K562 (cell line): ENCODE measurements around the gene DMD. TPM values are rescaled to one million over a fixed set of nuclear protein-coding genes. Genes with fewer than 3 reads are reported as not detected.

ENCODE experiments used
- ATAC-seq: fragments of 200-7000 bp; cut with Tn5 transposase; 3 replicates; pipeline ENCODE4 v1.9.1; 2020; ENCODE audit warnings: moderate library complexity
- BruUV-seq: library from RNA; stranded (reverse); fragments of 400-500 nt; replicated peaks from 2 replicates; lab custom pipeline; 2021; lab: Mats Ljungman, UMichigan
- CTCF ChIA-PET: fragments of 300-600 bp; formaldehyde crosslinking; extraction: SDS; loops from one replicate; lab custom pipeline; 2021; ENCODE audit warnings: low intra/inter-chr PET ratio; lab: Yijun Ruan, JAX
- POLR2A ChIA-PET: fragments of 300-600, 350-650 bp; sonication (Branson Sonifier 250); formaldehyde crosslinking; extraction: SDS; loops from one replicate; lab custom pipeline; 2021; ENCODE audit warnings: antibody characterized with exemption, inconsistent platforms; lab: Yijun Ruan, JAX
- DNase-seq, 4 experiments: peaks; one replicate each; pipeline versions ENCODE4 v3.0.0 to v3.0.0-alpha.2; 2011 to 2018; ENCODE audit warnings: low spot score in 3 of 4, mixed read lengths in 3 of 4; ENCODE audit errors: extremely low read depth in 1 of 4
- FAIRE-seq: peaks from 2 replicates; lab custom pipeline; 2011; peaks lifted over from hg19 to GRCh38; lab: Jason Lieb, UNC
- H2AFZ ChIP-seq: 2 replicates; pipeline ENCODE4 v1.6.0; 2011; ENCODE audit warnings: low read depth, low read length, control low read depth, inconsistent platforms
- H3K27ac ChIP-seq: fragments of 200-600 bp; 3 replicates; pipeline ENCODE4 v1.8.0; 2011; ENCODE audit warnings: low read depth, mild to moderate bottlenecking, control low read depth, inconsistent platforms, low read length, moderate library complexity, mixed read lengths; ENCODE audit errors: extremely low read depth
- H3K27me3 ChIP-seq, 2 experiments: fragments of 300-600 bp in 1 of 2; 2 replicates in 1 of 2; 3 replicates in 1 of 2; pipeline versions ENCODE4 v1.6.0 to v1.8.0; 2011; ENCODE audit warnings: inconsistent platforms in 2 of 2, low read length in 2 of 2, mild to moderate bottlenecking in 1 of 2, mixed read lengths in 1 of 2, moderate library complexity in 1 of 2; ENCODE audit not compliant: control insufficient read depth in 2 of 2, insufficient read depth in 2 of 2
- H3K36me3 ChIP-seq: fragments of 300-600 bp; 3 replicates; pipeline ENCODE4 v1.8.0; 2011; ENCODE audit warnings: mild to moderate bottlenecking, low read length, inconsistent platforms; ENCODE audit not compliant: control insufficient read depth, insufficient read depth
- H3K4me1 ChIP-seq, 2 experiments: fragments of 200-600 bp in 1 of 2; replicated peaks in 1 of 2; 2 replicates in 1 of 2; 3 replicates in 1 of 2; pipeline versions ENCODE4 v1.5.1 to v1.8.0; 2011; ENCODE audit warnings: inconsistent platforms in 2 of 2, low read length in 2 of 2, mild to moderate bottlenecking in 1 of 2, mixed read lengths in 1 of 2, moderate library complexity in 1 of 2; ENCODE audit not compliant: control insufficient read depth in 2 of 2, insufficient read depth in 2 of 2
- H3K4me2 ChIP-seq: 2 replicates; pipeline ENCODE4 v1.6.1; 2011; ENCODE audit warnings: low read length, control low read depth, inconsistent platforms, mixed read lengths; ENCODE audit not compliant: insufficient read depth
- H3K4me3 ChIP-seq: fragments of 200-600 bp; sonication (generic), shearing (Covaris generic); 2 replicates; pipeline ENCODE4 v1.5.1; 2016; ENCODE audit warnings: control low read depth, inconsistent platforms
- H3K79me2 ChIP-seq: fragments of 200-600 bp; 3 replicates; pipeline ENCODE4 v1.8.0; 2011; ENCODE audit warnings: low read length, inconsistent platforms; ENCODE audit not compliant: control insufficient read depth, insufficient read depth
- H3K9ac ChIP-seq, 2 experiments: 2 replicates each; pipeline versions ENCODE4 v1.6.0 to v1.6.1; 2011; ENCODE audit warnings: low read depth in 2 of 2, low read length in 2 of 2, control low read depth in 1 of 2, inconsistent platforms in 1 of 2, mild to moderate bottlenecking in 1 of 2, mixed read lengths in 1 of 2; ENCODE audit not compliant: insufficient read depth in 1 of 2
- H3K9me1 ChIP-seq: one replicate; pipeline ENCODE4 v1.6.0; 2011; ENCODE audit warnings: inconsistent platforms, mild to moderate bottlenecking, low read length, moderate library complexity; ENCODE audit not compliant: control insufficient read depth, insufficient read depth
- H3K9me3 ChIP-seq: replicated peaks from 2 replicates; pipeline ENCODE4 v1.5.1; 2011; ENCODE audit warnings: low read depth, low read length, inconsistent platforms; ENCODE audit not compliant: control insufficient read depth, insufficient read depth
- H4K20me1 ChIP-seq: replicated peaks from 2 replicates; pipeline ENCODE4 v1.6.1; 2011; ENCODE audit warnings: low read length, inconsistent platforms, mixed read lengths; ENCODE audit not compliant: control insufficient read depth, insufficient read depth
- ARHGAP35 ChIP-seq: fragments of 450-650 bp; IDR thresholded peaks from 2 replicates; pipeline ENCODE4 v1.6.1; 2018; ENCODE audit not compliant: partially characterized antibody
- DEAF1 ChIP-seq: fragments of 450-650 bp; formaldehyde crosslinking; IDR thresholded peaks from 2 replicates; pipeline ENCODE4 v1.4.0; 2020; ENCODE audit warnings: mild to moderate bottlenecking, moderate library complexity
- NFIX ChIP-seq: fragments of 250-450 bp; sonication (Bioruptor Pico); IDR thresholded peaks from 2 replicates; pipeline ENCODE4 v1.4.0; 2020; ENCODE audit warnings: low read depth, mild to moderate bottlenecking, moderate library complexity
- RNF2 ChIP-seq: sonication (generic); IDR thresholded peaks from 2 replicates; pipeline ENCODE4 v1.6.1; 2016
- SNIP1 ChIP-seq: fragments of 450-650 bp; IDR thresholded peaks from 2 replicates; pipeline ENCODE4 v1.7.1; 2017; ENCODE audit warnings: low read depth, mild to moderate bottlenecking
- TOE1 ChIP-seq, 2 experiments: fragments of 450-650 bp in 1 of 2; sonication (generic) in 1 of 2; formaldehyde crosslinking in 1 of 2; IDR thresholded peaks; 2 replicates each; pipeline versions ENCODE4 v1.7.1 to v1.8.0; 2016 to 2022; ENCODE audit warnings: borderline replicate concordance in 2 of 2, mild to moderate bottlenecking in 2 of 2, antibody characterized with exemption in 1 of 2, inconsistent platforms in 1 of 2, low read depth in 1 of 2, missing genetic modification reagents in 1 of 2, moderate library complexity in 1 of 2
- YY1 ChIP-seq, 3 experiments: IDR thresholded peaks; 2 replicates each; pipeline ENCODE4 v1.6.1; 2011; ENCODE audit warnings: low read length in 2 of 3, mild to moderate bottlenecking in 2 of 3, moderate library complexity in 2 of 3, borderline replicate concordance in 1 of 3, control low read depth in 1 of 3, low read depth in 1 of 3; ENCODE audit not compliant: insufficient read depth in 3 of 3, insufficient replicate concordance in 2 of 3, control insufficient read depth in 1 of 3, insufficient read length in 1 of 3; ENCODE audit errors: extremely low read depth in 1 of 3
- ZC3H11A ChIP-seq: IDR thresholded peaks from 2 replicates; pipeline ENCODE4 v1.6.1; 2012; ENCODE audit warnings: low read depth, low read length, improper control_type of control experiment
- ZC3H8 ChIP-seq: fragments of 450-650 bp; IDR thresholded peaks from 2 replicates; pipeline ENCODE4 v1.6.1; 2017
- WGBS: fragments of 100-300 bp; shearing (Covaris generic); methylation state at CpG from one replicate; pipeline ENCODE4 v1.1.6; 2016; ENCODE audit warnings: low coverage, mixed read lengths; ENCODE audit not compliant: insufficient coverage; ENCODE audit errors: missing lambda C conversion rate; 5-methylcytosine and 5-hydroxymethylcytosine counted together
- in situ Hi-C: fragments of 300-500 bp; cut with MboI; formaldehyde crosslinking; loops from 4 replicates; pipeline ENCODE4 v1.15.0; 2018; ENCODE audit warnings: inconsistent platforms, mixed read lengths
- intact Hi-C: fragments of 100-400 bp; cut with micrococcal nuclease; formaldehyde crosslinking; loops from 2 replicates; pipeline ENCODE4 v1.14.2; 2022
- polyA plus RNA-seq, 8 experiments: library from polyadenylated mRNA; depleted of rRNA in 4 of 8; stranded (reverse) in 5 of 8; unstranded in 3 of 8; fragments of >200 nt; fragmentation: Nextera tagmentation in 2 of 8; fragmentation: Illumina TruSeq in 1 of 8; extraction: Ambion mirVana in 2 of 8; extraction: Trizol in 1 of 8; gene quantifications; 2 replicates each; pipeline versions ENCODE4 v1.2.1 to v1.2.3, GENCODE V29; 2011 to 2014; ENCODE audit warnings: inconsistent platforms in 1 of 8, missing spikeins in 1 of 8
- total RNA-seq, 7 experiments: library from RNA; depleted of rRNA in 6 of 7; stranded (reverse); fragments of >200 nt in 6 of 7; fragmentation: Illumina TruSeq in 2 of 7; extraction: Trizol in 2 of 7; gene quantifications; 2 replicates each; pipeline versions ENCODE4 v1.2.1 to v1.2.3, GENCODE V29; 2011 to 2021; ENCODE audit warnings: low replicate concordance in 1 of 7
- TF ChIP-seq, protein P1 (sequence below): fragments of 150-350 bp; conservative IDR thresholded peaks from 2 replicates; pipeline ENCODE4 v1.6.1; 2014; ENCODE audit warnings: low read length
- TF ChIP-seq, protein P2 (sequence below): fragments of 200-800 bp; sonication (Bioruptor generic); IDR thresholded peaks from 2 replicates; pipeline ENCODE4 v1.6.1; 2016; ENCODE audit warnings: missing genetic modification characterization, missing compliant biosample characterization

Gene DMD
- total and polyA plus RNA-seq, 9 of the 15 experiments (the other 6 are each of a cell fraction or from before 2014, with no cell fraction given): 3.8 to 20.4 (median 11.4) TPM

GRCh38 chrX:32176510-32176909 lies 1034.8 kb downstream of the DMD start (continued):
- no peak for TF ChIP-seq TOE1 (IDR thresholded peaks at IDR 0.05; ENCODE audit: borderline replicate concordance)
- no peak for TF ChIP-seq TOE1 (CRISPR knock-in tag; IDR thresholded peaks at IDR 0.05; ENCODE audit: borderline replicate concordance, low read depth)
- TF ChIP-seq, protein P1, sequence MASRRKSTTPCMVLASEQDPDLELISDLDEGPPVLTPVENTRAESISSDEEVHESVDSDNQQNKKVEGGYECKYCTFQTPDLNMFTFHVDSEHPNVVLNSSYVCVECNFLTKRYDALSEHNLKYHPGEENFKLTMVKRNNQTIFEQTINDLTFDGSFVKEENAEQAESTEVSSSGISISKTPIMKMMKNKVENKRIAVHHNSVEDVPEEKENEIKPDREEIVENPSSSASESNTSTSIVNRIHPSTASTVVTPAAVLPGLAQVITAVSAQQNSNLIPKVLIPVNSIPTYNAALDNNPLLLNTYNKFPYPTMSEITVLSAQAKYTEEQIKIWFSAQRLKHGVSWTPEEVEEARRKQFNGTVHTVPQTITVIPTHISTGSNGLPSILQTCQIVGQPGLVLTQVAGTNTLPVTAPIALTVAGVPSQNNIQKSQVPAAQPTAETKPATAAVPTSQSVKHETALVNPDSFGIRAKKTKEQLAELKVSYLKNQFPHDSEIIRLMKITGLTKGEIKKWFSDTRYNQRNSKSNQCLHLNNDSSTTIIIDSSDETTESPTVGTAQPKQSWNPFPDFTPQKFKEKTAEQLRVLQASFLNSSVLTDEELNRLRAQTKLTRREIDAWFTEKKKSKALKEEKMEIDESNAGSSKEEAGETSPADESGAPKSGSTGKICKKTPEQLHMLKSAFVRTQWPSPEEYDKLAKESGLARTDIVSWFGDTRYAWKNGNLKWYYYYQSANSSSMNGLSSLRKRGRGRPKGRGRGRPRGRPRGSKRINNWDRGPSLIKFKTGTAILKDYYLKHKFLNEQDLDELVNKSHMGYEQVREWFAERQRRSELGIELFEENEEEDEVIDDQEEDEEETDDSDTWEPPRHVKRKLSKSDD: no peak
- TF ChIP-seq DEAF1 (CRISPR knock-in tag): no peak

DNA sequence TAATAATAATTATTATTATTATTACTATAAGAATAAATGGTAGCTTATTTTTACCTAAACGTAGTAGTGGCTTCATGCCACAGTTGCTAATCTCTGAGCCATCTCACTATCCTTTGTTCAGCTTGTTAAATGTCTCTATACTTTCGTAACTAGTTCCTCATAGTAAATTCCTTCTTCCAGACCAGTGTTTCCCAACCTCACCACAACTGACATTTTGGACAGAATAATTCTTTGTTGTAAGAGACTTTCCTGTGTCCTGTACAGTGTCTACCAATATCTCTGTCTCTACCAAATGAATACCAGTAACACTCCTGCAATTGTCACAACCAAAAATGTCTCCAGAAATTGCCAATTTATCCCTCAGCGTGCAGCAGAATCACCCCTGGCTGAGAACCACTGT lies 1040.9 kb downstream of the DMD start:
- intact Hi-C loops (no loop called here), in situ Hi-C loops (no loop called here)
- Histone ChIP-seq H3K4me3 (no peak overlapping the region), H3K9me1 (no peaks in the 10 kb centered on the region), H3K79me2 (no peaks in the 10 kb centered on the region), H3K4me2 (no peak overlapping the region), H4K20me1 (no peaks in the 10 kb centered on the region), H3K27me3 (no peaks in the 10 kb centered on the region), H3K4me1 (no peaks in the 10 kb centered on the region), H3K9me3 (no peaks in the 10 kb centered on the region), H3K36me3 (no peaks in the 10 kb centered on the region), H3K27ac (no peak overlapping the region), H3K9ac (no peak overlapping the region), H2AFZ (no peak overlapping the region)
- ChIA-PET POLR2A (no interaction called here), CTCF (no interaction called here)
- FAIRE-seq: no peak
- DNase-seq: no peak
- 8% methylated on average over 3 of the region's 3 CpGs for WGBS
- no TSS peak for BruUV-seq
- ATAC-seq: no peak
- TF ChIP-seq YY1 (IDR thresholded peaks at IDR 0.05; ENCODE audit: borderline replicate concordance in 1 of 3, control insufficient read depth in 1 of 3, extremely low read depth in 1 of 3, insufficient read depth in 3 of 3, insufficient read length in 1 of 3, insufficient replicate concordance in 2 of 3, low read depth in 1 of 3, low read length in 2 of 3) (no peak), SNIP1 (no peak), ARHGAP35 (no peak), RNF2 (no peak), ZC3H11A (no peak), ZC3H8 (no peak), NFIX (CRISPR knock-in tag) (no peak)
- TF ChIP-seq, protein P2, sequence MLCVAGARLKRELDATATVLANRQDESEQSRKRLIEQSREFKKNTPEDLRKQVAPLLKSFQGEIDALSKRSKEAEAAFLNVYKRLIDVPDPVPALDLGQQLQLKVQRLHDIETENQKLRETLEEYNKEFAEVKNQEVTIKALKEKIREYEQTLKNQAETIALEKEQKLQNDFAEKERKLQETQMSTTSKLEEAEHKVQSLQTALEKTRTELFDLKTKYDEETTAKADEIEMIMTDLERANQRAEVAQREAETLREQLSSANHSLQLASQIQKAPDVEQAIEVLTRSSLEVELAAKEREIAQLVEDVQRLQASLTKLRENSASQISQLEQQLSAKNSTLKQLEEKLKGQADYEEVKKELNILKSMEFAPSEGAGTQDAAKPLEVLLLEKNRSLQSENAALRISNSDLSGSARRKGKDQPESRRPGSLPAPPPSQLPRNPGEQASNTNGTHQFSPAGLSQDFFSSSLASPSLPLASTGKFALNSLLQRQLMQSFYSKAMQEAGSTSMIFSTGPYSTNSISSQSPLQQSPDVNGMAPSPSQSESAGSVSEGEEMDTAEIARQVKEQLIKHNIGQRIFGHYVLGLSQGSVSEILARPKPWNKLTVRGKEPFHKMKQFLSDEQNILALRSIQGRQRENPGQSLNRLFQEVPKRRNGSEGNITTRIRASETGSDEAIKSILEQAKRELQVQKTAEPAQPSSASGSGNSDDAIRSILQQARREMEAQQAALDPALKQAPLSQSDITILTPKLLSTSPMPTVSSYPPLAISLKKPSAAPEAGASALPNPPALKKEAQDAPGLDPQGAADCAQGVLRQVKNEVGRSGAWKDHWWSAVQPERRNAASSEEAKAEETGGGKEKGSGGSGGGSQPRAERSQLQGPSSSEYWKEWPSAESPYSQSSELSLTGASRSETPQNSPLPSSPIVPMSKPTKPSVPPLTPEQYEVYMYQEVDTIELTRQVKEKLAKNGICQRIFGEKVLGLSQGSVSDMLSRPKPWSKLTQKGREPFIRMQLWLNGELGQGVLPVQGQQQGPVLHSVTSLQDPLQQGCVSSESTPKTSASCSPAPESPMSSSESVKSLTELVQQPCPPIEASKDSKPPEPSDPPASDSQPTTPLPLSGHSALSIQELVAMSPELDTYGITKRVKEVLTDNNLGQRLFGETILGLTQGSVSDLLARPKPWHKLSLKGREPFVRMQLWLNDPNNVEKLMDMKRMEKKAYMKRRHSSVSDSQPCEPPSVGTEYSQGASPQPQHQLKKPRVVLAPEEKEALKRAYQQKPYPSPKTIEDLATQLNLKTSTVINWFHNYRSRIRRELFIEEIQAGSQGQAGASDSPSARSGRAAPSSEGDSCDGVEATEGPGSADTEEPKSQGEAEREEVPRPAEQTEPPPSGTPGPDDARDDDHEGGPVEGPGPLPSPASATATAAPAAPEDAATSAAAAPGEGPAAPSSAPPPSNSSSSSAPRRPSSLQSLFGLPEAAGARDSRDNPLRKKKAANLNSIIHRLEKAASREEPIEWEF (CRISPR knock-in tag): no peak
